Astrocyte (in vitro differentiated cells and primary cell): Measurements from ENCODE around the gene NR5A1. TPM values are rescaled to one million over a fixed set of nuclear protein-coding genes. Genes with fewer than 3 reads are reported as not detected.

ENCODE experiments used
- DNase-seq: peaks from one replicate; pipeline ENCODE4 v3.0.0-alpha.2; 2010; ENCODE audit warnings: low read depth
- FAIRE-seq: peaks from 2 replicates; lab custom pipeline; 2011; peaks lifted over from hg19 to GRCh38; lab: Jason Lieb, UNC
- H2AFZ ChIP-seq: 2 replicates; pipeline ENCODE4 v1.6.0; 2012; ENCODE audit warnings: low read depth, low read length, inconsistent platforms
- H3K27ac ChIP-seq: 2 replicates; pipeline ENCODE4 v1.5.1; 2011; ENCODE audit warnings: low read depth, low read length, inconsistent platforms
- H3K27me3 ChIP-seq: 2 replicates; pipeline ENCODE4 v1.6.0; 2011; ENCODE audit warnings: low read length, inconsistent platforms; ENCODE audit not compliant: insufficient read depth
- H3K36me3 ChIP-seq: 2 replicates; pipeline ENCODE4 v1.5.1; 2011; ENCODE audit warnings: low read length, inconsistent platforms; ENCODE audit not compliant: insufficient read depth
- H3K4me1 ChIP-seq: 2 replicates; pipeline ENCODE4 v1.5.1; 2011; ENCODE audit warnings: low read length, inconsistent platforms; ENCODE audit not compliant: insufficient read depth
- H3K4me2 ChIP-seq: 2 replicates; pipeline ENCODE4 v1.6.0; 2012; ENCODE audit warnings: low read length, inconsistent platforms
- H3K4me3 ChIP-seq: 2 replicates; pipeline ENCODE4 v1.5.1; 2011; ENCODE audit warnings: low read depth, mild to moderate bottlenecking, low read length, inconsistent platforms; ENCODE audit not compliant: insufficient read depth
- H3K79me2 ChIP-seq: 2 replicates; pipeline ENCODE4 v1.6.0; 2012; ENCODE audit warnings: mild to moderate bottlenecking, low read length, inconsistent platforms; ENCODE audit not compliant: insufficient read depth
- H3K9ac ChIP-seq: 2 replicates; pipeline ENCODE4 v1.6.0; 2012; ENCODE audit warnings: mild to moderate bottlenecking, low read length, inconsistent platforms
- H3K9me3 ChIP-seq: 2 replicates; pipeline ENCODE4 v1.5.1; 2012; ENCODE audit warnings: low read depth, mild to moderate bottlenecking, low read length, inconsistent platforms; ENCODE audit not compliant: insufficient read depth
- H4K20me1 ChIP-seq: 2 replicates; pipeline ENCODE4 v1.6.0; 2012; ENCODE audit warnings: low read length, inconsistent platforms; ENCODE audit not compliant: insufficient read depth
- H3K27ac Mint-ChIP-seq: one replicate; pipeline ENCODE4 v1.8.0; 2021; ENCODE audit warnings: mild to moderate bottlenecking, mixed read lengths; ENCODE audit not compliant: unreplicated experiment
- H3K27me3 Mint-ChIP-seq: one replicate; pipeline ENCODE4 v1.8.0; 2021; ENCODE audit warnings: low read depth, mixed read lengths; ENCODE audit not compliant: unreplicated experiment
- H3K36me3 Mint-ChIP-seq: one replicate; pipeline ENCODE4 v1.8.0; 2021; ENCODE audit warnings: low read depth, mixed read lengths; ENCODE audit not compliant: unreplicated experiment
- H3K4me1 Mint-ChIP-seq: one replicate; pipeline ENCODE4 v1.8.0; 2021; ENCODE audit warnings: low read depth, mixed read lengths; ENCODE audit not compliant: unreplicated experiment
- H3K4me3 Mint-ChIP-seq: one replicate; pipeline ENCODE4 v1.8.0; 2021; ENCODE audit warnings: mild to moderate bottlenecking, moderate library complexity, mixed read lengths; ENCODE audit not compliant: unreplicated experiment
- H3K9me3 Mint-ChIP-seq: one replicate; pipeline ENCODE4 v1.8.0; 2021; ENCODE audit warnings: mild to moderate bottlenecking, mixed read lengths; ENCODE audit not compliant: unreplicated experiment
- EZH2 ChIP-seq: IDR thresholded peaks from 2 replicates; pipeline ENCODE4 v1.6.1; 2012; ENCODE audit warnings: mild to moderate bottlenecking, low read length, inconsistent platforms; ENCODE audit not compliant: insufficient read depth
- total RNA-seq: library from RNA; stranded (reverse); gene quantifications from 2 replicates; pipeline ENCODE4 v1.2.1, GENCODE V29; 2021
- TF ChIP-seq, protein P1 (sequence below): IDR thresholded peaks from 2 replicates; pipeline ENCODE4 v1.5.1; 2011; ENCODE audit warnings: low read depth, mild to moderate bottlenecking, inconsistent platforms, low read length, moderate library complexity; ENCODE audit not compliant: insufficient read depth

The NR5A1 gene
- total RNA-seq, 1 donor from 2014 or later: not detected

DNA sequence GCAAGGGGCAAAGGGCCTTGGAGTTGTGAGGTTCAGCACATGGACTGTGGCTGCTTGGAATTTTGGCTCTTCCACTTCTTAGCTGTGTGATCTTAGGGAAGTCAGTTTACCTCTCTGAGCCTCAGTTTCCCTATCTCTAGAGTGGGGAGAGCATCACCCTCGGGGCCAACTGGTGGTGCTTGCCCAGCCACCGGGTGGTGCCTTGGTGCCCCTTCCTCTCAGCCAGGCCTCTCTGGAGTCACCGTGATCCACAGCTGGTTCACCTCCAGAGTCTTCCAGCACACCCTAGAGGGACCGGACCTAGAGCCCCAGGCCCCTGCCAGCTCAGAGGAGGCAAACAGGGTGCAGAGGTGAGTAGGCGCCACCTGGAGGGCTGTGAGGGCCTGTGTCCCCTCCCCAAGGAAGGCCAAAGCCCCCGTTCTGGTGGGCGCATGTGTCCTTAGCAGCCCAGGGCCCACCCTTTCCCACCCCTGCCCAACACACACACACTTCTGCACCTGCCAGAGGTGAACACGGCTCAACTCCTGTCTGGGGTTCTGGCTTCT lies 49.2 kb downstream of the NR5A1 start:
- Mint-ChIP-seq H3K4me3 (no peak overlapping the region), H3K27me3 (peaks cover 31% of the 10 kb centered on the region), H3K9me3 (no peaks in the 10 kb centered on the region), H3K4me1 (no peaks in the 10 kb centered on the region), H3K27ac (no peak overlapping the region), H3K36me3 (no peaks in the 10 kb centered on the region)
- H3K27ac ChIP-seq: no peak overlapping the region
- DNase-seq (no peak), FAIRE-seq (no peak)
- no peaks in the 10 kb centered on the region for H3K36me3 ChIP-seq
- H3K4me3 ChIP-seq: no peak overlapping the region
- no peaks in the 10 kb centered on the region for H3K4me1 ChIP-seq
- H2AFZ ChIP-seq: no peak overlapping the region
- no peak overlapping the region for H3K9ac ChIP-seq
- H3K79me2 ChIP-seq: no peaks in the 10 kb centered on the region
- H4K20me1 ChIP-seq: no peaks in the 10 kb centered on the region
- TF ChIP-seq, protein P1, sequence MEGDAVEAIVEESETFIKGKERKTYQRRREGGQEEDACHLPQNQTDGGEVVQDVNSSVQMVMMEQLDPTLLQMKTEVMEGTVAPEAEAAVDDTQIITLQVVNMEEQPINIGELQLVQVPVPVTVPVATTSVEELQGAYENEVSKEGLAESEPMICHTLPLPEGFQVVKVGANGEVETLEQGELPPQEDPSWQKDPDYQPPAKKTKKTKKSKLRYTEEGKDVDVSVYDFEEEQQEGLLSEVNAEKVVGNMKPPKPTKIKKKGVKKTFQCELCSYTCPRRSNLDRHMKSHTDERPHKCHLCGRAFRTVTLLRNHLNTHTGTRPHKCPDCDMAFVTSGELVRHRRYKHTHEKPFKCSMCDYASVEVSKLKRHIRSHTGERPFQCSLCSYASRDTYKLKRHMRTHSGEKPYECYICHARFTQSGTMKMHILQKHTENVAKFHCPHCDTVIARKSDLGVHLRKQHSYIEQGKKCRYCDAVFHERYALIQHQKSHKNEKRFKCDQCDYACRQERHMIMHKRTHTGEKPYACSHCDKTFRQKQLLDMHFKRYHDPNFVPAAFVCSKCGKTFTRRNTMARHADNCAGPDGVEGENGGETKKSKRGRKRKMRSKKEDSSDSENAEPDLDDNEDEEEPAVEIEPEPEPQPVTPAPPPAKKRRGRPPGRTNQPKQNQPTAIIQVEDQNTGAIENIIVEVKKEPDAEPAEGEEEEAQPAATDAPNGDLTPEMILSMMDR: no peak
- no peak for TF ChIP-seq EZH2
- no peak overlapping the region for H3K4me2 ChIP-seq
- no peaks in the 10 kb centered on the region for H3K9me3 ChIP-seq
- peaks cover 6% of the 10 kb centered on the region for H3K27me3 ChIP-seq

DNA sequence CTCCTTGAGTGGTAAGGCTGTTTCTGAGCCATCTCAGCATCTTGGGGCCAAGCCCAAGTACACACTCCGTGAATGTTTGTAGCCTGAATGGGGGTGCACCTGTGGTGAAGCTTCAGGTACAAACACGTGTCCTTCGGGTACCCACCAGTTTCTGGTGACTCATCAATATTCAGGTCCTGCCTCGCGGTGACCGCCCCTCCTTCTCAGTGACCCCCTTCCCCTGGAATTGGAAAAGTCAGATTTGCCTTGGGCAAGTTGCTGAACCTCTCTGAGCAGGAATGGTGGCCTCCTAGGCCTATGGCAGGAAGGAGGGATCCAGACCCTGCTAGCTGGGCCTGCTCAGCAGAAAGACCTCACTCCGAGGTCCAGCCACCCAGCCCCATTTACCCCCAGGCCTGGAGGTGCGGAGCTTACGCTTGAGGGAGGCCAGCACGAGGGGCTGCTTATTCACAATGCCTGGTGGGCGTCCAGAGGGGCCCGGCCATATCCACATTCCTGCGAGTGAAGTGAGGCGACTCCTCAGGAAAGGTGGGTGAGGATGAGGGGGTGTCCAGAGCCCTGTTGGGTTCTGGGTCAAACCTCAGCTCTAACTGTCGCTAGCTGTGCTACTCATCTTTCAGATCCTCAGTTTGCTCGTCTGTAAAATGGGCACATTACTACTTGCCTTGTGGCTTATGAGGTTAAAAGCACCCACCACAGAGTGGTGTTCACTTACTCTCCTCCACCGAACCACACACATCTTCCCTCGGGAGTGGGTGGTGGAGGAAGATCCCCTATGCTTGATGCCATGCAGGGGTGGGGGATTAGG lies 49.9 kb downstream of the NR5A1 start:
- Mint-ChIP-seq H3K4me1 (no peaks in the 10 kb centered on the region), H3K27me3 (peaks cover 35% of the 10 kb centered on the region), H3K9me3 (no peaks in the 10 kb centered on the region), H3K36me3 (no peaks in the 10 kb centered on the region), H3K4me3 (no peak overlapping the region), H3K27ac (no peak overlapping the region)
- Histone ChIP-seq H3K79me2 (no peaks in the 10 kb centered on the region), H3K4me3 (no peak overlapping the region), H3K36me3 (no peaks in the 10 kb centered on the region), H3K9ac (no peak overlapping the region), H3K4me2 (no peak overlapping the region), H3K27me3 (peaks cover 13% of the 10 kb centered on the region), H3K9me3 (no peaks in the 10 kb centered on the region), H3K27ac (no peak overlapping the region), H4K20me1 (no peaks in the 10 kb centered on the region), H3K4me1 (no peaks in the 10 kb centered on the region), H2AFZ (no peak overlapping the region)
- DNase-seq: no peak
- FAIRE-seq: no peak
- no peak for TF ChIP-seq EZH2
- TF ChIP-seq, protein P1: no peak
